A549 (cell line): Measurements from ENCODE around the gene GRHL3. TPM values are rescaled to one million over a fixed set of nuclear protein-coding genes. Genes with fewer than 3 reads are reported as not detected.

ENCODE experiments used
- ATAC-seq, 2 experiments: fragments of 200-7000 bp in 1 of 2; fragments of >200 bp in 1 of 2; cut with Nextera tagmentation in 1 of 2; cut with Tn5 transposase in 1 of 2; 3 replicates each; pipeline versions ENCODE4 v1.8.0 to v1.9.1; 2018 to 2020; ENCODE audit warnings: mild to moderate bottlenecking in 1 of 2, moderate library complexity in 1 of 2
- CTCF ChIA-PET: fragments of 300-600 bp; sonication (Branson Sonifier 250); formaldehyde crosslinking; extraction: SDS; loops from one replicate; lab custom pipeline; 2021; ENCODE audit warnings: antibody characterized with exemption, inconsistent platforms; lab: Yijun Ruan, JAX
- POLR2A ChIA-PET: fragments of 350-600 bp; formaldehyde crosslinking; extraction: SDS; loops from one replicate; lab custom pipeline; 2021; ENCODE audit warnings: antibody characterized with exemption, inconsistent platforms; lab: Yijun Ruan, JAX
- DNase-seq, 2 experiments: peaks; one replicate each; pipeline versions ENCODE4 v3.0.0 to v3.0.0-alpha.2; 2011 to 2016; ENCODE audit warnings: low read depth in 1 of 2, low spot score in 1 of 2
- FAIRE-seq: peaks from 2 replicates; lab custom pipeline; 2011; peaks lifted over from hg19 to GRCh38; lab: Jason Lieb, UNC
- H3K27ac ChIP-seq, 2 experiments: fragments of >200 bp; sonication (Bioruptor Twin); formaldehyde crosslinking; 3 replicates each; pipeline ENCODE4 v1.5.1; 2016 to 2017
- H3K4me1 ChIP-seq: fragments of >200 bp; sonication (Bioruptor Twin); formaldehyde crosslinking; 3 replicates; pipeline ENCODE4 v1.6.1; 2016
- H3K4me2 ChIP-seq: fragments of >200 bp; sonication (Bioruptor Twin); formaldehyde crosslinking; 3 replicates; pipeline ENCODE4 v1.6.1; 2016
- H3K4me3 ChIP-seq: fragments of >200 bp; sonication (Bioruptor Twin); formaldehyde crosslinking; 3 replicates; pipeline ENCODE4 v1.5.1; 2016
- H3K9me3 ChIP-seq: fragments of >200 bp; sonication (Bioruptor Twin); formaldehyde crosslinking; 3 replicates; pipeline ENCODE4 v1.6.1; 2016
- CTCF ChIP-seq: fragments of >200 bp; sonication (Bioruptor Twin); formaldehyde crosslinking; IDR thresholded peaks from 3 replicates; pipeline ENCODE4 v1.5.1; 2016
- EHMT2 ChIP-seq: fragments of 200-600 bp; sonication (generic); IDR thresholded peaks from 2 replicates; pipeline ENCODE4 v1.6.1; 2016; ENCODE audit warnings: antibody characterized with exemption, low read depth, mild to moderate bottlenecking, moderate library complexity
- GATA3 ChIP-seq: IDR thresholded peaks from 2 replicates; pipeline ENCODE4 v1.6.1; 2012; ENCODE audit warnings: borderline replicate concordance
- HOXA7 ChIP-seq: fragments of 250-450 bp; sonication (Bioruptor Pico); IDR thresholded peaks from 2 replicates; pipeline ENCODE4 v1.5.0; 2020; ENCODE audit warnings: mild to moderate bottlenecking, moderate library complexity
- HOXB5 ChIP-seq: fragments of 250-450 bp; sonication (Bioruptor Pico); IDR thresholded peaks from 2 replicates; pipeline ENCODE4 v1.5.0; 2020; ENCODE audit warnings: mild to moderate bottlenecking, moderate library complexity
- NFE2L2 ChIP-seq: fragments of 150-350 bp; conservative IDR thresholded peaks from 2 replicates; pipeline ENCODE4 v1.6.1; 2014; ENCODE audit warnings: low read length
- RAD21 ChIP-seq, 2 experiments: fragments of >200 bp in 1 of 2; sonication (Bioruptor Twin) in 1 of 2; formaldehyde crosslinking in 1 of 2; IDR thresholded peaks in 1 of 2; conservative IDR thresholded peaks in 1 of 2; 2 replicates in 1 of 2; 3 replicates in 1 of 2; pipeline ENCODE4 v1.6.1; 2012 to 2018; ENCODE audit warnings: inconsistent platforms in 1 of 2
- RCOR1 ChIP-seq: fragments of 150-350 bp; IDR thresholded peaks from 2 replicates; pipeline ENCODE4 v1.6.1; 2014; ENCODE audit warnings: antibody characterized with exemption, low read length, low read depth
- RFX5 ChIP-seq: fragments of 450-650 bp; IDR thresholded peaks from 2 replicates; pipeline ENCODE4 v1.7.1; 2014; ENCODE audit warnings: antibody characterized with exemption, mild to moderate bottlenecking, moderate library complexity
- TFCP2L1 ChIP-seq: fragments of 250-450 bp; sonication (Bioruptor Pico); IDR thresholded peaks from 2 replicates; pipeline ENCODE4 v1.5.0; 2021; ENCODE audit warnings: mild to moderate bottlenecking
- TP53 ChIP-seq: fragments of 250-450 bp; sonication (Bioruptor Pico); IDR thresholded peaks from 2 replicates; pipeline ENCODE4 v1.5.0; 2021; ENCODE audit warnings: mild to moderate bottlenecking, moderate library complexity
- ZC3H11A ChIP-seq: fragments of 450-650 bp; IDR thresholded peaks from 2 replicates; pipeline ENCODE4 v1.6.1; 2014; ENCODE audit warnings: antibody characterized with exemption, mild to moderate bottlenecking
- ZNF302 ChIP-seq: fragments of 250-450 bp; sonication (Bioruptor Pico); IDR thresholded peaks from 2 replicates; pipeline ENCODE4 v1.9.0; 2021; ENCODE audit warnings: inconsistent platforms, mild to moderate bottlenecking, moderate library complexity
- ZSCAN20 ChIP-seq: fragments of 250-450 bp; sonication (Bioruptor Pico); IDR thresholded peaks from 2 replicates; pipeline ENCODE4 v1.8.0; 2022; ENCODE audit warnings: mild to moderate bottlenecking, moderate library complexity
- WGBS: methylation state at CpG from one replicate; pipeline ENCODE4 v1.1.6; 2017; ENCODE audit errors: missing lambda C conversion rate; 5-methylcytosine and 5-hydroxymethylcytosine counted together
- polyA plus RNA-seq, 4 experiments: library from polyadenylated mRNA; depleted of rRNA in 3 of 4; stranded (reverse); fragments of >200 nt; fragmentation: RNase III in 1 of 4; extraction: RNeasy Plus Mini Kit Qiagen cat#74134 plus additional on column Dnase treatment in 1 of 4; gene quantifications; 2 replicates in 3 of 4; 3 replicates in 1 of 4; pipeline ENCODE4 v1.2.3, GENCODE V29; 2011 to 2017

The GRHL3 gene
- polyA plus RNA-seq, 2 of the 4 experiments (the other 2 are of a cell fraction), result 0.58 to 1.6 TPM

- no peak for ATAC-seq
- no peak for DNase-seq
- 94% methylated on average over 4 of the region's 4 CpGs for WGBS
- TF ChIP-seq ZSCAN20 (CRISPR knock-in tag) (no peak), ZNF302 (no peak), RFX5 (no peak), ZC3H11A (no peak), GATA3 (no peak), TP53 (CRISPR knock-in tag) (no peak), TFCP2L1 (CRISPR knock-in tag) (no peak), RAD21 (conservative IDR thresholded peaks at IDR 0.05 in 1 of 2, IDR thresholded peaks at IDR 0.05 in 1 of 2) (no peak), EHMT2 (no peak), CTCF (no peak), NFE2L2 (no peak), RCOR1 (no peak), HOXA7 (CRISPR knock-in tag) (no peak), HOXB5 (CRISPR knock-in tag) (no peak)
- no peak overlapping the region for H3K27ac ChIP-seq
- H3K4me2 ChIP-seq, result no peak overlapping the region
- no peak for FAIRE-seq
- no peaks in the 10 kb centered on the region for H3K4me1 ChIP-seq
- CTCF ChIA-PET, result interaction anchor here (0.7 to 7.9 kb wide), 5 partner anchors 8 to 204 kb away, joined by 4 to 48 read pairs (median 5); partner anchors contain the start of gene NIPAL3
- H3K4me3 ChIP-seq, result no peak overlapping the region
- H3K9me3 ChIP-seq, result peaks cover 8% of the 10 kb centered on the region; the same call in 1 of the 3 replicates
- POLR2A ChIA-PET, result interaction anchor here (0.6 kb wide), 1 partner anchor 280 kb away, joined by 4 read pairs; no protein-coding TSS in a partner anchor
Observed at GRCh38 chr1:24403806-24404205, 84.6 kb downstream of the GRHL3 start.

Other genes with a start within 250 kb of the GRHL3 start
- gene MYOM3, start 207.2 kb upstream of the GRHL3 start, polyA plus RNA-seq (2011; rRNA removed), result 2.6 and 2.7 TPM in 2 replicates
- 7.3 to 8.7 TPM (median 8.5 TPM) in 3 replicates for gene MYOM3, start 207.2 kb upstream of the GRHL3 start, polyA plus RNA-seq (2017; fragmentation: RNase III; extraction: RNeasy Plus Mini Kit Qiagen cat#74134 plus additional on column Dnase treatment)
- 1.7 and 2.1 TPM in 2 replicates for gene IL22RA1, start 176.2 kb upstream of the GRHL3 start, polyA plus RNA-seq (2011; rRNA removed)
- gene IL22RA1, start 176.2 kb upstream of the GRHL3 start, polyA plus RNA-seq (2017; fragmentation: RNase III; extraction: RNeasy Plus Mini Kit Qiagen cat#74134 plus additional on column Dnase treatment), result 1.2 to 1.5 TPM (median 1.4 TPM) in 3 replicates
- gene IFNLR1, start 132.1 kb upstream of the GRHL3 start, polyA plus RNA-seq (2011; rRNA removed), result 1.3 and 1.7 TPM in 2 replicates
- 0.76 to 0.84 TPM (median 0.78 TPM) in 3 replicates for gene IFNLR1, start 132.1 kb upstream of the GRHL3 start, polyA plus RNA-seq (2017; fragmentation: RNase III; extraction: RNeasy Plus Mini Kit Qiagen cat#74134 plus additional on column Dnase treatment)
- gene STPG1, start 94.4 kb downstream of the GRHL3 start, polyA plus RNA-seq (2011; rRNA removed), result 9.5 and 9.7 TPM in 2 replicates
- 4.2 to 4.9 TPM (median 4.4 TPM) in 3 replicates for gene STPG1, start 94.4 kb downstream of the GRHL3 start, polyA plus RNA-seq (2017; fragmentation: RNase III; extraction: RNeasy Plus Mini Kit Qiagen cat#74134 plus additional on column Dnase treatment)
- gene NIPAL3, start 96.4 kb downstream of the GRHL3 start, polyA plus RNA-seq (2011; rRNA removed), result 10.4 and 14.7 TPM in 2 replicates
- gene NIPAL3, start 96.4 kb downstream of the GRHL3 start, polyA plus RNA-seq (2017; fragmentation: RNase III; extraction: RNeasy Plus Mini Kit Qiagen cat#74134 plus additional on column Dnase treatment), result 4.5 to 5.2 TPM (median 5.1 TPM) in 3 replicates
- gene RCAN3, start 183.5 kb downstream of the GRHL3 start, polyA plus RNA-seq (2011; rRNA removed), result 11.5 and 14.6 TPM in 2 replicates
- gene RCAN3, start 183.5 kb downstream of the GRHL3 start, polyA plus RNA-seq (2017; fragmentation: RNase III; extraction: RNeasy Plus Mini Kit Qiagen cat#74134 plus additional on column Dnase treatment), result 6.7 to 7.5 TPM (median 7.4 TPM) in 3 replicates
- 1.7 and 2.2 TPM in 2 replicates for gene NCMAP, start 236.7 kb downstream of the GRHL3 start, polyA plus RNA-seq (2011; rRNA removed)
- gene NCMAP, start 236.7 kb downstream of the GRHL3 start, polyA plus RNA-seq (2017; fragmentation: RNase III; extraction: RNeasy Plus Mini Kit Qiagen cat#74134 plus additional on column Dnase treatment), result 0.08 to 0.24 TPM (median 0.13 TPM) in 3 replicates